ENCODE data around the gene PDCD11.

Gene PDCD11

DNA sequence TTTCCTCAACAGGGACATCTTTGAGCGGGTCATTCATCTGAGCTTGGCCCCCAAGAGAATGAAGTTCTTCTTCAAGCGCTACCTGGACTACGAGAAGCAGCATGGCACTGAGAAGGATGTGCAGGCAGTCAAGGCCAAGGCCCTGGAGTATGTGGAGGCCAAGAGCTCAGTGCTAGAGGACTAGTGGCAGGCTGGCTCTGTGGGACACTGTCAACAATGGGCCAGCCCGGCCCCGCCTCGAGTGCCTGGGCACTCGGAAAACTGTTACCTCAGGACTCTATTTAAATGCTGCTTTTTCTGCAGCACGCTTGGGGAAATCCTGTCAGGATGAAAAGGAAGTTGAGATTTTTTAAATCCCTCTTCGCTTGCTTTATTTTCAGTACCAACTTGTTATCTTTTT, 48.9 kb downstream of the PDCD11 start:
- no peak overlapping the region for H3K4me3 ChIP-seq (replicated peaks; ENCODE audit: low read depth, low read length)
- DNase-seq (ENCODE audit: low read depth): no peak
- TF ChIP-seq, protein P1, sequence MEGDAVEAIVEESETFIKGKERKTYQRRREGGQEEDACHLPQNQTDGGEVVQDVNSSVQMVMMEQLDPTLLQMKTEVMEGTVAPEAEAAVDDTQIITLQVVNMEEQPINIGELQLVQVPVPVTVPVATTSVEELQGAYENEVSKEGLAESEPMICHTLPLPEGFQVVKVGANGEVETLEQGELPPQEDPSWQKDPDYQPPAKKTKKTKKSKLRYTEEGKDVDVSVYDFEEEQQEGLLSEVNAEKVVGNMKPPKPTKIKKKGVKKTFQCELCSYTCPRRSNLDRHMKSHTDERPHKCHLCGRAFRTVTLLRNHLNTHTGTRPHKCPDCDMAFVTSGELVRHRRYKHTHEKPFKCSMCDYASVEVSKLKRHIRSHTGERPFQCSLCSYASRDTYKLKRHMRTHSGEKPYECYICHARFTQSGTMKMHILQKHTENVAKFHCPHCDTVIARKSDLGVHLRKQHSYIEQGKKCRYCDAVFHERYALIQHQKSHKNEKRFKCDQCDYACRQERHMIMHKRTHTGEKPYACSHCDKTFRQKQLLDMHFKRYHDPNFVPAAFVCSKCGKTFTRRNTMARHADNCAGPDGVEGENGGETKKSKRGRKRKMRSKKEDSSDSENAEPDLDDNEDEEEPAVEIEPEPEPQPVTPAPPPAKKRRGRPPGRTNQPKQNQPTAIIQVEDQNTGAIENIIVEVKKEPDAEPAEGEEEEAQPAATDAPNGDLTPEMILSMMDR (IDR thresholded peaks at IDR 0.05; ENCODE audit: low read length, missing control alignments): no peak

- DNase-seq (ENCODE audit: low read depth): peak; percentile 81
- no peak overlapping the region for H3K4me3 ChIP-seq (replicated peaks; ENCODE audit: low read depth, low read length)
- TF ChIP-seq, protein P1 (IDR thresholded peaks at IDR 0.05; ENCODE audit: low read length, missing control alignments): no peak
Observed at GRCh38 chr10:103445767-103446567, 49.5 kb downstream of the PDCD11 start.

- H3K4me3 ChIP-seq (replicated peaks; ENCODE audit: low read depth, low read length): no peak overlapping the region
- TF ChIP-seq, protein P1 (IDR thresholded peaks at IDR 0.05; ENCODE audit: low read length, missing control alignments): no peak
- DNase-seq (ENCODE audit: low read depth): no peak
Observed at GRCh38 chr10:103447187-103447586, 50.8 kb downstream of the PDCD11 start.

- TF ChIP-seq, protein P1 (IDR thresholded peaks at IDR 0.05; ENCODE audit: low read length, missing control alignments): no peak
- H3K4me3 ChIP-seq (replicated peaks; ENCODE audit: low read depth, low read length): no peak overlapping the region
Observed at GRCh38 chr10:103448746-103449145, 52.3 kb downstream of the PDCD11 start.

DNA sequence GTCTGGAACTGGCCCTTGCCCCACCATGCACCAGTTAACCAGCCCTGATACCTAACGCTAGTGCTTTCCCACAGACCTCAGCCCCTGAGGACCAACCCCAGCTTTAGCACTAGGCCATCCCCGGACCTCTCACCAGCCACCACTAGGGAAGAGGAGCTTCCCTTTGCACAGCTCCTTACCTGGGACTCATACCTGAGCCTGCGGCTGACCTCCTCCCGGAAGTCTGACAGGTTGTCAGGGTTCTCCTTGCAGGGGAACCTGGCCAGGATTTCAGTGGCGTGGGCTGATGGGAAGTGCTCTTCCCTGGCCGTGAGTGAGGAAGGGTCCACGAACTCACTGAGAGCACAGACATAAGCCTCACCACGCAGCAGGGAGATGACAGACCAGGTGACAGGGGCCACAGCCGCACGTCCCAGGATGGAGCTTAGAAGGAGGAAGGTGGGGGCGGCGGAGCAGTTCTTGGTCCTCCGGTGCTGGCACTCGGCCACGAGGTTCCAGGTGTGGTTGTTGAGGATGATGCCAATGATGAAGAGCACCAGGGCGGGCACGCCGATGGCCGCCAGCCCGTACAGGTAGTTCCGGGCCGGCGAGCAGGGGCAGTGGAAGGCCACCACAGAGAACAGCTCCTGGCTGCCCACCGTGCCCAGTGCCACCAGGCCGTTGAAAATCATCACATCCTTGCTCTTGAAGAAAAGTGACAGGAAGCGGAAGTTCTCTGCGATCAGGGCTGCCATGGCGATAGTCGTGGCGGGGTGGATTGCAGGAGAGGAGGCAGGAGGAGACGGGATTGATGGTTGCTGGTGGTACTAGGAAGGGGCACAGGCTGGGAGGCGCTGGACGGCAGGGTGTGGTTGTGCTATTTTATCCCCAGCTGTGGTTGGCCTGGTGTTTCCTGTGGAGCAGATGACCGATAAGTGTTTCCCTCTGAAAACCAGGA, 53.0 kb downstream of the PDCD11 start:
- H3K4me3 ChIP-seq (replicated peaks; ENCODE audit: low read depth, low read length): peak overlapping the region; percentile 10
- no peak for DNase-seq (ENCODE audit: low read depth)

More at GRCh38 chr10:103448746-103449145, 52.3 kb downstream of the PDCD11 start:
- peak; percentile 80 for DNase-seq (ENCODE audit: low read depth)

DNA sequence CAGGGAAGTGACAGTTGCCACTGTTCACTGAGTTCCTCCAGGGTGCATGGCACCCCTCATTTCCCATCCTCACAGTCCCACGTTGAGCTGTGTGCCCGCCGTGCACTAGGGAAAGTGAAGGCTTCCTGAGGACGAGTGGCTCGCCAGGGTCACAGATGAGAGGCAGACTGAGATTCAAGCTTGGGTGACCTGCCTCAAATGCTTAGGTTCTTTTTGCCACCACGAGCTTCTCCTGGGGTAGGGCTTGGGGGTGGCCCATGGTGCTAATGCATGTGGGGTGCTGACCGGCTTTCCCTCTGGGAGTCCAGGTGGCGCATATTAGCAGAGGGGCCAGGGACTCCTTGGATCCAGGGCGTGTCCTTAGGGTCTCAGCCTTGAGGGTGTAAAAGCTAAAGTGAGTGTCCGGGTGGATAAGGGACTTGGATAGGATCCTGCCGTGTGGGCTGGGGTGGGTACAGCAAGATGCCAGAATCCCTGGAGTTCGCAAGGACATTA, 53.8 kb downstream of the PDCD11 start:
- TF ChIP-seq, protein P1 (IDR thresholded peaks at IDR 0.05; ENCODE audit: low read length, missing control alignments): no peak
- peak overlapping the region; percentile 74 for H3K4me3 ChIP-seq (replicated peaks; ENCODE audit: low read depth, low read length)

More for the DNA sequence above, 53.0 kb downstream of the PDCD11 start:
- TF ChIP-seq, protein P1 (IDR thresholded peaks at IDR 0.05; ENCODE audit: low read length, missing control alignments): no peak

More for the DNA sequence above, 53.8 kb downstream of the PDCD11 start:
- DNase-seq (ENCODE audit: low read depth): no peak
